ENCODE results near the gene MYO18B.

The MYO18B gene

DNA sequence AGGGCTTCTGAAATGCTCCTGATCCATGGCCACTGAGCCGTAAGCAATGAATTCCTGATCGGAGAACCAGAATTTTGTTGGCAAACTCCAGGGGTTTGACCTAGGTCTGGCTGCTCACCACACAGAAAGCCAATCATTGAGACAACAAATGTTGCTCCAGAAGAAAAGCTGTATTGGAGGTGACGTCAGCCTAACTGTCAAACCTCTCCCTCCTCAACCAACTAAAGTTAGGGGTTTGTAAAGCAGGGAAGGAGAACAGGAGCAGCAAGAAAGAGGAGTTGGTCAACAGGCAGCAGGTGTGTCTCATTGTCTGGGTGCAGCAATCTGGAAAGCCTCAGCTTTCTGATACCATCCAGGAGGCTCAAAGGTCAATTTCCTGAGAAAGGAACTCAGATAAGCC lies 293.5 kb downstream of the MYO18B start:
- H3K27me3 ChIP-seq (ENCODE audit: control insufficient read depth in 5 of 5, insufficient read depth in 4 of 5, low read length in 5 of 5) = peaks cover 0 to 3% (median 0%) of the 10 kb centered on the region in 5 donors
- peaks cover 2 to 15% (median 12%) of the 10 kb centered on the region in 5 donors for H3K9me3 ChIP-seq (ENCODE audit: control insufficient read depth in 5 of 5, low read length in 5 of 5)
- H3K36me3 ChIP-seq (ENCODE audit: control insufficient read depth in 5 of 5, insufficient read depth in 5 of 5, low read length in 5 of 5) = no peaks in the 10 kb centered on the region
- no peak overlapping the region for H3K27ac ChIP-seq (ENCODE audit: low read depth, low read length)
- no peaks in the 10 kb centered on the region for H3K4me1 ChIP-seq (ENCODE audit: control insufficient read depth in 5 of 5, insufficient read depth in 5 of 5, low read length in 5 of 5)
- H3K4me3 ChIP-seq (ENCODE audit: low read depth in 1 of 5, low read length in 5 of 5) = no peak overlapping the region
- no peak overlapping the region for H3K9ac ChIP-seq (ENCODE audit: low read length in 5 of 5)

DNA sequence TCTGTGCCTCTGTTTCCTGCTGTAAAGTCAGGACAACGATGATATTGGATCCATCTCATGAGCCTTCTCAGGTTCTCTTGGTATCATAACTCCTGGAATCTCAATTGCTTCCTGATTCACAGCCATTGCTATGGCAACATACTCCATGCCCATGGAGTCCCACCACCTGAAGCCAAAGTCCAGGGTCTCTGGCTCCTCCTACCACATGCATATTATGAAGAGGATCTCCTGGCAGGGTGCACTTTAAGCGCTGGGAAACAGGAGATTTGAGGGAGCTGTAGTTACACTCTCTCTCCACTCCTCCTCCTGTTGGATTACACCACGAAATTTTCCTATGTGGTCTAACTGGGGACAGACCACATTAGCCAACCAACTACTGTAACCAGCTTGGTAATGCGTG lies 296.4 kb downstream of the MYO18B start:
- Histone ChIP-seq H3K9ac (ENCODE audit: low read length in 5 of 5) (no peak overlapping the region), H3K4me1 (ENCODE audit: control insufficient read depth in 5 of 5, insufficient read depth in 5 of 5, low read length in 5 of 5) (no peaks in the 10 kb centered on the region), H3K9me3 (ENCODE audit: control insufficient read depth in 5 of 5, low read length in 5 of 5) (peaks cover 2 to 15% (median 12%) of the 10 kb centered on the region in 5 donors), H3K36me3 (ENCODE audit: control insufficient read depth in 5 of 5, insufficient read depth in 5 of 5, low read length in 5 of 5) (no peaks in the 10 kb centered on the region), H3K27me3 (ENCODE audit: control insufficient read depth in 5 of 5, insufficient read depth in 4 of 5, low read length in 5 of 5) (peaks cover 0 to 9% (median 0%) of the 10 kb centered on the region in 5 donors), H3K4me3 (ENCODE audit: low read depth in 1 of 5, low read length in 5 of 5) (no peak overlapping the region), H3K27ac (ENCODE audit: low read depth, low read length) (no peak overlapping the region)

DNA sequence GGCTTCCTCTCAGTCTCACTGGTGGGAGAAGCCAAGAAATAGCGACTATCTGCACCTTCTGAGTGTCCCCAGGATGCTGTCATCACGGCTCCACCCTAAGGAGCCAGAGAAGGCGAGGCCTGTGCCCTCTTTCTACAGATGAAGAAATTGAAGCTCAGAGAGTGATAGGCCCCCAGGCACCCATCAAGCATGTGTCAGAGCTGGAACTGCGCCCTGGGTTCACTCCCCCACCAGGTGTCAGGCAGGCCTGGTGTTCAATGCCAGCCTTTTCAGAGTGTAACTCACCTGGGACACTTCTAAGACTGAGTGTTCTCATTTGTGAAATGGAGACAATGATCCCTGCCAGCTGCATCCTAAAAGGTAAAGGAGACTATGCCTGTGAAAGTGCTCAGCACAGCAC lies 299.9 kb downstream of the MYO18B start:
- Histone ChIP-seq H3K36me3 (ENCODE audit: control insufficient read depth in 5 of 5, insufficient read depth in 5 of 5, low read length in 5 of 5) (no peaks in the 10 kb centered on the region), H3K9me3 (ENCODE audit: control insufficient read depth in 5 of 5, low read length in 5 of 5) (no peaks in the 10 kb centered on the region), H3K9ac (ENCODE audit: low read length in 5 of 5) (no peak overlapping the region), H3K27me3 (ENCODE audit: control insufficient read depth in 5 of 5, insufficient read depth in 4 of 5, low read length in 5 of 5) (peaks cover 0 to 11% (median 3%) of the 10 kb centered on the region in 5 donors), H3K27ac (ENCODE audit: low read depth, low read length) (no peak overlapping the region), H3K4me1 (ENCODE audit: control insufficient read depth in 5 of 5, insufficient read depth in 5 of 5, low read length in 5 of 5) (no peaks in the 10 kb centered on the region), H3K4me3 (ENCODE audit: low read depth in 1 of 5, low read length in 5 of 5) (no peak overlapping the region)

DNA sequence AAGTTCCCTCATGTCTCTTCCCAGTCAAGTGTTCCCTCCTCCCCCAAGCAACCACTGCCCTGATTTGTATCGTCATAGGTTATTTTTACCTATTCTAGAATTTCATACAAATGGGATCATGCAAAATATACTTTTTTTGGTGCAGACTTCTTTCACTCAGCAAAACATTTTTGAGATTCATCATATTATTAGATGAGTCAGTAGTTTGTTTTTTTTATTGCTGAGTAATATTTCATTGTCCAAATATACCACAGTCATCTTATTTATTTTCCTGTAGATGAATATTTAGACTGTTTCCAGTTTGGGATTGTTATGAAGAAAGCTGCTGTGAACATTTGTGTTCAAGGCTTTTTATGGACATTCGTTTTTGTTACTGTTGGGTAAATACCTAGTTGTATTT lies 301.0 kb downstream of the MYO18B start:
- no peaks in the 10 kb centered on the region for H3K9me3 ChIP-seq (ENCODE audit: control insufficient read depth in 5 of 5, low read length in 5 of 5)
- H3K27ac ChIP-seq (ENCODE audit: low read depth, low read length) = no peak overlapping the region
- H3K27me3 ChIP-seq (ENCODE audit: control insufficient read depth in 5 of 5, insufficient read depth in 4 of 5, low read length in 5 of 5) = peaks cover 0 to 11% (median 3%) of the 10 kb centered on the region in 5 donors
- H3K36me3 ChIP-seq (ENCODE audit: control insufficient read depth in 5 of 5, insufficient read depth in 5 of 5, low read length in 5 of 5) = no peaks in the 10 kb centered on the region
- no peaks in the 10 kb centered on the region for H3K4me1 ChIP-seq (ENCODE audit: control insufficient read depth in 5 of 5, insufficient read depth in 5 of 5, low read length in 5 of 5)
- H3K9ac ChIP-seq (ENCODE audit: low read length in 5 of 5) = no peak overlapping the region
- H3K4me3 ChIP-seq (ENCODE audit: low read depth in 1 of 5, low read length in 5 of 5) = no peak overlapping the region

DNA sequence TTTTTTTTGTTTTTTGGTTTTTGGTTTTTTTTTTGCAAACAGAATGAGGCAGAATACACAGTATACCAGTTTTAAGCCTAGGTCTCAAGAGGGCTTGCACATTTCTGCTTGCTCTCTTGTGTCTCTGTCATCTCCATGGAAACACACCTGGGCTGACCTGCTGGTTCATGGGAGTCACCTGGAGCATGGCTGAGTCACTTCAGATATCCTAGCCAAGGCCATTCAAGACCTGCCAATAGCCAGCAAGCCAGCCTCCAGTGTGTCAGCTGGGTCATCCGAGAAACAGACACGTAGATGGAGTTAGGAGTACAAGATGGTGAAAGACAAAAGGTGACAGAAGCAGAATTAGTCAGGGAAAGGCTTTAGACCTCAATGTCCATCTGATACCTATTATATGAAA lies 303.1 kb downstream of the MYO18B start:
- no peak overlapping the region for H3K9ac ChIP-seq (ENCODE audit: low read length in 5 of 5)
- no peak overlapping the region for H3K4me3 ChIP-seq (ENCODE audit: low read depth in 1 of 5, low read length in 5 of 5)
- H3K4me1 ChIP-seq (ENCODE audit: control insufficient read depth in 5 of 5, insufficient read depth in 5 of 5, low read length in 5 of 5) = no peaks in the 10 kb centered on the region
- no peaks in the 10 kb centered on the region for H3K9me3 ChIP-seq (ENCODE audit: control insufficient read depth in 5 of 5, low read length in 5 of 5)
- no peak overlapping the region for H3K27ac ChIP-seq (ENCODE audit: low read depth, low read length)
- H3K27me3 ChIP-seq (ENCODE audit: control insufficient read depth in 5 of 5, insufficient read depth in 4 of 5, low read length in 5 of 5) = peaks cover 0 to 11% (median 6%) of the 10 kb centered on the region in 5 donors
- no peaks in the 10 kb centered on the region for H3K36me3 ChIP-seq (ENCODE audit: control insufficient read depth in 5 of 5, insufficient read depth in 5 of 5, low read length in 5 of 5)

DNA sequence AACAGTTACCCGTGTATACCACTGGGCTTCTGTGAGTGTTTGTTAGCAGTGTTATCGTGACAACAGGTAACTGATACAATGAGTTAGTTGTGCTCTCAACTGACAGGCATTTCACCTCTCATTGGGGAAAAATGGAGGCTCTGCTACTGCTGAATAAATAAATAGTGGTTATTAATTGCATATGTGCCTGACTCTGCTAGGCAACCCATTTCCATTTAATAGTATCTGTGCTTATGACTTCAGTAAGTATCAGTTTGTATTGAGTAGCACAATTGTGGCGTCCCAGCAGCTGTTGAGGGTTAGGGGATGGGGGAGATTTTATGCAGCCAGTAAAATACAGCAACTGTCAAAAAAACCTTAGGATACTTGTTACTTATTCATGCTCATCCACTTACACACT lies 303.9 kb downstream of the MYO18B start:
- Histone ChIP-seq H3K27me3 (ENCODE audit: control insufficient read depth in 5 of 5, insufficient read depth in 4 of 5, low read length in 5 of 5) (peaks cover 3 to 7% (median 6%) of the 10 kb centered on the region in 5 donors), H3K4me3 (ENCODE audit: low read depth in 1 of 5, low read length in 5 of 5) (no peak overlapping the region), H3K4me1 (ENCODE audit: control insufficient read depth in 5 of 5, insufficient read depth in 5 of 5, low read length in 5 of 5) (no peaks in the 10 kb centered on the region), H3K9me3 (ENCODE audit: control insufficient read depth in 5 of 5, low read length in 5 of 5) (no peaks in the 10 kb centered on the region), H3K36me3 (ENCODE audit: control insufficient read depth in 5 of 5, insufficient read depth in 5 of 5, low read length in 5 of 5) (no peaks in the 10 kb centered on the region), H3K27ac (ENCODE audit: low read depth, low read length) (no peak overlapping the region), H3K9ac (ENCODE audit: low read length in 5 of 5) (no peak overlapping the region)

DNA sequence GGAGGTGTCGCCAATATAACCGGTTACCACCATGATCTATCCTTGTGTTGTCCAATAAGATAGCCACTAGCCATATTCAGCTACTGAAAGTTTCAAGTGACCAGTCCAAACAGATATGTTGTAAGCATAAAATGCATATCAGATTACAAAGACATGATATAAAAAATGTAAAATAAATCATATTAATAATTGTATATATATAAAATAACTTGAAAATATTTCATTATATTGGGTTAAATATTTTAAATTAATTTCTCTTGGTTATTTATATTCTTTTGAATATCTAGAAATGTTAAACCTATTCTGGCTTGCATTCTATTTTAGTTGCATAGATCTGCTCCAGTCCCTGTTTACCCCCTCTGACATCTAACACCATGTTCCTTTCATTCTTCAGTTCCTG lies 305.5 kb downstream of the MYO18B start:
- Histone ChIP-seq H3K4me3 (ENCODE audit: low read depth in 1 of 5, low read length in 5 of 5) (no peak overlapping the region), H3K9ac (ENCODE audit: low read length in 5 of 5) (no peak overlapping the region), H3K27ac (ENCODE audit: low read depth, low read length) (no peak overlapping the region), H3K36me3 (ENCODE audit: control insufficient read depth in 5 of 5, insufficient read depth in 5 of 5, low read length in 5 of 5) (no peaks in the 10 kb centered on the region), H3K4me1 (ENCODE audit: control insufficient read depth in 5 of 5, insufficient read depth in 5 of 5, low read length in 5 of 5) (no peaks in the 10 kb centered on the region), H3K9me3 (ENCODE audit: control insufficient read depth in 5 of 5, low read length in 5 of 5) (no peaks in the 10 kb centered on the region), H3K27me3 (ENCODE audit: control insufficient read depth in 5 of 5, insufficient read depth in 4 of 5, low read length in 5 of 5) (peaks cover 3 to 10% (median 5%) of the 10 kb centered on the region in 5 donors)

DNA sequence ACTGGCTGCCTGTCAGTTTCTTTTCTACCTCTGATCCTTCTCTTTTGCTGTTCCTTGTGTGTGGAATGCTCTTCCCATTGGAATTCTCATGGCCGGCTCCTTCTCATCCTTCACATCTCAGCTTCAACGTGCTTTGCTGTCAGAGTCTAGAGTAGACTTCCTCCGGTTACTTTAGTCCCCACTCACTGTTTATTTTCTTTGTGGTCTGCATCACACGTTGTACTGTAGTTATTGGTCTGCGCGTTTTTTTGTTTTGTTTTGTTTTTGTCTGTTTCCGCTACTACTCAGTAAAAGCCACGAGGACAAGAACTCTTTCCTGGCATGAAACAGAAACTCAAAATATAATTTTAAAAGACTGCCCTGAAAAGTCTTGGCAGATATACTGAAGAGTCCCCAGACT lies 305.9 kb downstream of the MYO18B start:
- Histone ChIP-seq H3K4me1 (ENCODE audit: control insufficient read depth in 5 of 5, insufficient read depth in 5 of 5, low read length in 5 of 5) (no peaks in the 10 kb centered on the region), H3K27me3 (ENCODE audit: control insufficient read depth in 5 of 5, insufficient read depth in 4 of 5, low read length in 5 of 5) (peaks cover 3 to 10% (median 5%) of the 10 kb centered on the region in 5 donors), H3K9me3 (ENCODE audit: control insufficient read depth in 5 of 5, low read length in 5 of 5) (no peaks in the 10 kb centered on the region), H3K4me3 (ENCODE audit: low read depth in 1 of 5, low read length in 5 of 5) (no peak overlapping the region), H3K36me3 (ENCODE audit: control insufficient read depth in 5 of 5, insufficient read depth in 5 of 5, low read length in 5 of 5) (no peaks in the 10 kb centered on the region), H3K9ac (ENCODE audit: low read length in 5 of 5) (no peak overlapping the region), H3K27ac (ENCODE audit: low read depth, low read length) (no peak overlapping the region)

DNA sequence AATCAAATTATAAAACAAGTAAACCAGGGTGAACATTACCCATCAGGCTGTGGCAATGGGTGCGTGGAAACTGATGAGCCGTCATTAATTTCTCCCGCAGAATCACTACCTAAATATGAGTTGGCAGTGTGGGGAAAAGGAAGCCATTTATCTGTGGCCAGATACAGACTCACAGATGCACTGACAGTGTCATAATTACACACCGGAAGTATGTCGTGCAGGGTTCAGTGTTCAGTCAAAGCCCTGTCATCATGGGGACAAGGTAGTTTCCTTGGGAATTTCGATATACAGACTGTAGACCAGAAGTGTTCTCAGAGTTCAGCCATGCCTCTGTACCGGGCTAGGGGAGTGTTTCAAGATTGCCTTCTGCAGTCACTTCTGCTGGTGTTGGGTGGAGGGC lies 308.1 kb downstream of the MYO18B start:
- no peak overlapping the region for H3K27ac ChIP-seq (ENCODE audit: low read depth, low read length)
- H3K9me3 ChIP-seq (ENCODE audit: control insufficient read depth in 5 of 5, low read length in 5 of 5) = no peaks in the 10 kb centered on the region
- H3K4me3 ChIP-seq (ENCODE audit: low read depth in 1 of 5, low read length in 5 of 5) = no peak overlapping the region
- peaks cover 2 to 17% (median 3%) of the 10 kb centered on the region in 5 donors for H3K27me3 ChIP-seq (ENCODE audit: control insufficient read depth in 5 of 5, insufficient read depth in 4 of 5, low read length in 5 of 5)
- no peak overlapping the region for H3K9ac ChIP-seq (ENCODE audit: low read length in 5 of 5)
- no peaks in the 10 kb centered on the region for H3K36me3 ChIP-seq (ENCODE audit: control insufficient read depth in 5 of 5, insufficient read depth in 5 of 5, low read length in 5 of 5)
- no peaks in the 10 kb centered on the region for H3K4me1 ChIP-seq (ENCODE audit: control insufficient read depth in 5 of 5, insufficient read depth in 5 of 5, low read length in 5 of 5)

DNA sequence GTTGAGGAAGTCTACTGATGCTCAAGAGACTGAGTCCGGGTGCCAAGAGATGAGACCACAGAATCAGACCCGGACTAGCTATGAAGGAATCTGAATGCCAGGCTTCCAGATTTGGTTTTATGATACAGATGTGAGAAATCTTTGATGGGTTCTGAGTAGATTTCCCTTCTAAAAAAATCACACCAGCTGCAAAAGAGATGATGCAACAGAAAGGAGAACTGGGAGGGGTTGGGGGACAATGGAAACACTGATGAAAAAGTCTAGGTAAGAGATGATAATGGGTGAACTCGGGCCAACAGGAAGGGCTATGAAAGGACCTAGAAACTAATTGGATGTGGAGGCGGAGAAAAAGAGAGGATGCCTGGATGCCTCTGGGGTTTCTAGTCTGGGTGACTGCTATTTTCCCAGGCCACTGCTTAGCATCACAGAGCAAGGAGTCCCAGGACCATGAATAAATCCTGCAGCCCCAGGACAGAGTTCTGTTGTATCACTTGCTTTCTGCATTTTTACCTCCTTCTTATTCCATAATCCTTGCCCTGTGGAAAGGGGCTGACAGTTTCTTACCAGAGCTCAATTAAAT lies 311.8 kb downstream of the MYO18B start:
- H3K4me1 ChIP-seq (ENCODE audit: control insufficient read depth in 5 of 5, insufficient read depth in 5 of 5, low read length in 5 of 5) = no peaks in the 10 kb centered on the region
- no peak overlapping the region for H3K27ac ChIP-seq (ENCODE audit: low read depth, low read length)

More for the DNA sequence above, 311.8 kb downstream of the MYO18B start:
- Histone ChIP-seq H3K36me3 (ENCODE audit: control insufficient read depth in 5 of 5, insufficient read depth in 5 of 5, low read length in 5 of 5) (no peaks in the 10 kb centered on the region), H3K9ac (ENCODE audit: low read length in 5 of 5) (no peak overlapping the region), H3K9me3 (ENCODE audit: control insufficient read depth in 5 of 5, low read length in 5 of 5) (no peaks in the 10 kb centered on the region), H3K4me3 (ENCODE audit: low read depth in 1 of 5, low read length in 5 of 5) (no peak overlapping the region), H3K27me3 (ENCODE audit: control insufficient read depth in 5 of 5, insufficient read depth in 4 of 5, low read length in 5 of 5) (peaks cover 2 to 18% (median 3%) of the 10 kb centered on the region in 5 donors)
